Astrocyte of the spinal cord (primary cell): ENCODE measurements around the gene NDRG4.

ENCODE experiments used
- DNase-seq: peaks from one replicate; pipeline ENCODE4 v3.0.0; 2011; ENCODE audit warnings: low read depth, low spot score
- H3K4me3 ChIP-seq: 2 replicates; pipeline ENCODE4 v1.5.1; 2011; ENCODE audit warnings: low read depth, mild to moderate bottlenecking, low read length, moderate library complexity
- in situ Hi-C: cut with HindIII; loops from 2 replicates; pipeline ENCODE4 v1.10.0; 2017; ENCODE audit warnings: low sequenced_read_pairs
- TF ChIP-seq, protein P1 (sequence below): IDR thresholded peaks from 2 replicates; pipeline ENCODE4 v1.5.1; 2012; ENCODE audit warnings: low read depth, mild to moderate bottlenecking, low read length, inconsistent platforms

The NDRG4 gene

DNA sequence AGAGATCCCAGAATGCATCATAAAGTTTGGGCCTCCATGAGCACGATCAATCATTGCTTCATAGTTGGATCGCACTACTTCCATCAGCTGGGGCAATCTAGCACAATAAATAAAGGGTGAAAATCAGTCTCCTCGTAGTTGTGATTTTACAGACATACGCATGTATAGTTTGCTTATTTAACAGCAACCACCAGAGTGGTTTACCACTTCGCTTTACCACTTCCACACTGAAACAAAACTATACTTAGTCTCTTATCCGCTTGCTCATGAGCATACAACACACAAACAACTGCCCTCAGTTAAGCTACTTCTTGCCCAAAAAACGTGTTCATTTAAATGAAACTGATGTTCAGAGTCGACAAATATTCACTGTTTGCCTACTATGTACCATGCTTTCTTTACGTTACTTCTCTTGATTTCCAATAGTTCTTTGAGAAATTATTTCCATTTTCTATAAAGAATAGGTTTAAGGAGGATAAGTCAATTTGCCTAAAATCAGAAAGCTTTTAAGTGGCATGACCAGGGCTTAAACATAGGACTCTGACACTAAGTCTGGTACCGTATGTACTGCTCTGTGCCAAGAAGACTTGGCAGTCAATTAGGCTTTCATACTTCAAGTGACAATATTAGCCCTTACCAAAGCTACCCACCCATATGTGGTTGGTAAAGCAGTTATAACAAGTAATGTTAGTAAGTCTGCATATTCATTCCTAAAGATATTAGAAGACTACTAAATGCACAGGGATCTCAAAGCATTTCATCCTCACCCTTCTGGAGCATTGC lies 37.4 kb downstream of the NDRG4 start:
- no peak for DNase-seq
- no peak overlapping the region for H3K4me3 ChIP-seq
- TF ChIP-seq, protein P1, sequence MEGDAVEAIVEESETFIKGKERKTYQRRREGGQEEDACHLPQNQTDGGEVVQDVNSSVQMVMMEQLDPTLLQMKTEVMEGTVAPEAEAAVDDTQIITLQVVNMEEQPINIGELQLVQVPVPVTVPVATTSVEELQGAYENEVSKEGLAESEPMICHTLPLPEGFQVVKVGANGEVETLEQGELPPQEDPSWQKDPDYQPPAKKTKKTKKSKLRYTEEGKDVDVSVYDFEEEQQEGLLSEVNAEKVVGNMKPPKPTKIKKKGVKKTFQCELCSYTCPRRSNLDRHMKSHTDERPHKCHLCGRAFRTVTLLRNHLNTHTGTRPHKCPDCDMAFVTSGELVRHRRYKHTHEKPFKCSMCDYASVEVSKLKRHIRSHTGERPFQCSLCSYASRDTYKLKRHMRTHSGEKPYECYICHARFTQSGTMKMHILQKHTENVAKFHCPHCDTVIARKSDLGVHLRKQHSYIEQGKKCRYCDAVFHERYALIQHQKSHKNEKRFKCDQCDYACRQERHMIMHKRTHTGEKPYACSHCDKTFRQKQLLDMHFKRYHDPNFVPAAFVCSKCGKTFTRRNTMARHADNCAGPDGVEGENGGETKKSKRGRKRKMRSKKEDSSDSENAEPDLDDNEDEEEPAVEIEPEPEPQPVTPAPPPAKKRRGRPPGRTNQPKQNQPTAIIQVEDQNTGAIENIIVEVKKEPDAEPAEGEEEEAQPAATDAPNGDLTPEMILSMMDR, result no peak
- in situ Hi-C loops, result no loop called here

DNA sequence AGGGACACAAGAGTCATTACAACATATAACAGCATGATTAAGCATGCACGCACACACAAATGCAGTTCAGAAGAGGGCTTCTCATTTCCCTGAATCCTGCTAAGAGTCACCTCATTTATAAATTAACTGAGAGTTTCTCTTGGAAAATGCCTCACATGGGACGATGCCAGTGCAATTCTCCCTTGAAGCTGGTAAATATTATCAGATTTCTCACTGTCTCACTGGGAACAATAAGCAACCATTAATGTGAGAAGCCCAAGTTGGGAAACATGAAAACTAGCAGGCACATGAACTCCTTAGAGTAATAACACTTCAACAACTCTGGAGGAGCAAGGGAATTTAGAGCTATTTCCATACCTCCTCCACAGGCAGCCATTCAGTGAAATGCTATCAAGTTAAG lies 41.8 kb downstream of the NDRG4 start:
- no peak for DNase-seq
- TF ChIP-seq, protein P1, result no peak
- no peak overlapping the region for H3K4me3 ChIP-seq
- in situ Hi-C loops, result no loop called here

DNA sequence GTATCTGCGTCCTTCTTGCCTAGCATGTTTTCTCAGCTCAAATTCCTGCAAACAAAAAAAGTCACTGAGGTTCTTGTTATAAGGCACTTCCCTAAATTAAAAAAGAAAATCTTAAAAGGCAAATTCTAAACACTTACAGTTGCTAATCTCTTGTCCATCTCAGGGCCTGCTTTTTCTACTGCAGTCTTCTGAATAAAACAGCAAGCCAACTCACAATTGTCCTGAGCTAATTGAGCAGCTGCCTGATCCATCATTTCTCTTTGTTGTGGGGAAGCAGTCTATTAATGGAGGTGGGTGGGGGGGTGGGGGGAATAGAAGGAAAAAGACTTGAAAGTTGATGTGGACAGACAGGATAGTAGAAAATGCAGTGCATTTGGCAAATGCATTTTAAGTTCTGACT lies 42.3 kb downstream of the NDRG4 start:
- TF ChIP-seq, protein P1, result no peak
- H3K4me3 ChIP-seq, result no peak overlapping the region
- DNase-seq, result no peak
- in situ Hi-C loops, result no loop called here

DNA sequence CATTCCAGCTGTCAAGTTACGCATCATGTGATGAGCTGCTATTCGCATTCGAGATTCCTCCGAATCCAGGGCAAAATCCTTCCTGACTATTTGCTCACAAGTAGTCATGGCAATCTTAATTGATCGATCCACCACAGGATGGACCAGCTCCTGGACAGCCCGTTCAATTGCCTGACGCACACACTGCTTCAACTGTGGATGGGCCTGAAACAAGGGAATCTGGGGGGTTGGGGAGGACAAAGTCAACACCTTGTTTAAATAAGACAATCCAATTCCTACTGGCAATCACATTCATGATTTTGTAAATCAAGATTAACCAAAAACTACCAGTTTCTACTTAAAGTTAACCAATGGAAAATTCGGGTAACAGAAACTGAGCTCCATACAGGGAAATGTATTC lies 43.7 kb downstream of the NDRG4 start:
- no peak for DNase-seq
- in situ Hi-C loops, result no loop called here
- no peak overlapping the region for H3K4me3 ChIP-seq
- TF ChIP-seq, protein P1, result no peak

DNA sequence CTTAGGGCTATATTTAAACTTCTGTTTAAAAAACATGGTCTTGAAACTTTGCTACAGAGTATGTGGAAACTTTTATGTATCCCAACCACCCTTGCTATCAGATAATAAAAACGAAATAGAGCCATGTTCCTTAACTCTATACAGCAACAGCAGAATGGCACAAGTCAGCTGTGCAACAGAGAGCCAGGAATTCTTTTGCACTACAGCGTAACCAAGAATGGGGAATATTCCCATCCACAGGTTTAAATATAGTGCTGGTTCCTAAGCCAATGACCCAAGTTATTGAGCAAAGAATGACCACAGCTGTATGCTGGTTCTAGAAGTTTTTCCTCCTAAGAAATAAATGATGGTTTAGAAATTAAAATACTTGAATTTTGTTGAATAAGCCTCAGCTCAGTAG lies 48.4 kb downstream of the NDRG4 start:
- in situ Hi-C loops, result no loop called here
- DNase-seq, result no peak
- no peak overlapping the region for H3K4me3 ChIP-seq
- TF ChIP-seq, protein P1, result no peak

DNA sequence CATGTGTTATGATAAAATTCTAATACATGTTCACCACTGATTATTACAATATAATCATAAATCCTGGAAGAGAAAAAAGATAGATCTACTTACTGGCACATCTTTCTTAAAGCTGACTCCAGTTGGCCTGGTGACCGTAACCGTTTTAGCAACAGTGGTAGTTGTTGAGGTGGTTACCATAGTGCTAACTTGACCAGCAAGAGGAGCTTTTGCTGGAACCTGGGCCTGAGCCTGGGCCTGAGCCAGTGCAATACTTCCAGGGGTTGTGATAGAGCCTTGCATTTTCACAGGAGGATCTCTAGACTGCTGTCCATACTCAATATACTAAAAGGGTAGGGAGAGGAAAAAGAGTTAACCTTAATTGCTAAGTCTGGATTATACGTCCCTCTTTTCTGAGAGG lies 51.6 kb downstream of the NDRG4 start:
- TF ChIP-seq, protein P1, result no peak
- DNase-seq, result no peak
- in situ Hi-C loops, result no loop called here
- no peak overlapping the region for H3K4me3 ChIP-seq
